22Rv1 (cell line): ENCODE data around the gene SHBG.

ENCODE experiments used
- ZFX ChIP-seq: fragments of 450-650 bp; IDR thresholded peaks from 2 replicates; pipeline ENCODE4 v1.6.1; 2017; ENCODE audit warnings: antibody characterized with exemption, borderline replicate concordance
- TF ChIP-seq, protein P1 (sequence below): fragments of 450-650 bp; IDR thresholded peaks from 2 replicates; pipeline ENCODE4 v1.5.1; 2017; ENCODE audit warnings: mild to moderate bottlenecking

DNA sequence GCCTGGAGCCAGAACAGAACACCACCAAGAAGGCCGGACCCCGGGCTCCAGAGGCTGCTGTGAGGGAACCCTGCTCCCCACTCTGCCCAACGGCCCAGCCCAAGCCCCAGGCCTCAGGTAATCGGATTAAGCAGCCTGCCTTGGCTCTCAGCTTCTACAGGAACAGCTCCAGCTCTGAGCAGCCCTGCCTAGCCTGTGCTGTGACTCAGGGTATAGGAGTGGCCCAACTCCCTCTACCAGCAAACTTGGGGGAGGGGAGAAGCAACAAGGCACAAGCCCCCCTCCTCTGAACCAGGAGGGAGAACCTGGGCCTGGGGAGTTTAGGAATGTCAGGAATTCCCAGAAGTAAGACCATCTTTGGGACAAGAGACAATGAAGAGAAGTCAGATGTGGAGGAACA lies 39.2 kb upstream of the SHBG start:
- TF ChIP-seq, protein P1, sequence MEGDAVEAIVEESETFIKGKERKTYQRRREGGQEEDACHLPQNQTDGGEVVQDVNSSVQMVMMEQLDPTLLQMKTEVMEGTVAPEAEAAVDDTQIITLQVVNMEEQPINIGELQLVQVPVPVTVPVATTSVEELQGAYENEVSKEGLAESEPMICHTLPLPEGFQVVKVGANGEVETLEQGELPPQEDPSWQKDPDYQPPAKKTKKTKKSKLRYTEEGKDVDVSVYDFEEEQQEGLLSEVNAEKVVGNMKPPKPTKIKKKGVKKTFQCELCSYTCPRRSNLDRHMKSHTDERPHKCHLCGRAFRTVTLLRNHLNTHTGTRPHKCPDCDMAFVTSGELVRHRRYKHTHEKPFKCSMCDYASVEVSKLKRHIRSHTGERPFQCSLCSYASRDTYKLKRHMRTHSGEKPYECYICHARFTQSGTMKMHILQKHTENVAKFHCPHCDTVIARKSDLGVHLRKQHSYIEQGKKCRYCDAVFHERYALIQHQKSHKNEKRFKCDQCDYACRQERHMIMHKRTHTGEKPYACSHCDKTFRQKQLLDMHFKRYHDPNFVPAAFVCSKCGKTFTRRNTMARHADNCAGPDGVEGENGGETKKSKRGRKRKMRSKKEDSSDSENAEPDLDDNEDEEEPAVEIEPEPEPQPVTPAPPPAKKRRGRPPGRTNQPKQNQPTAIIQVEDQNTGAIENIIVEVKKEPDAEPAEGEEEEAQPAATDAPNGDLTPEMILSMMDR = no peak
- no peak for TF ChIP-seq ZFX
